NCI-H510A treated with DMSO at 0.1 percent for 48 hours (cell line): Measurements from ENCODE around the gene TMCO6.
"Not testable (repeated sequence)": the region's sequence is repeated elsewhere in the genome, so short reads cannot be mapped to it uniquely, and the experiment has no call there.

Source experiments
- DNase-seq: peaks from one replicate; lab custom pipeline; 2025; lab: John Stamatoyannopoulos, UW

Gene TMCO6

GRCh38 chr5:140639148-140639981 lies at the start of gene TMCO6:
Gene TMCO6, plus strand, starts transcription at chr5:140639451. Its CDS starts 77 bp downstream, at chr5:140639528.
- DNase-seq, result peak; percentile 82

GRCh38 chr5:140590861-140591260 lies 48.4 kb upstream of the TMCO6 start:
- DNase-seq, result no peak

GRCh38 chr5:140591747-140592372 lies 47.4 kb upstream of the TMCO6 start:
- no peak for DNase-seq

GRCh38 chr5:140593070-140593469 lies 46.2 kb upstream of the TMCO6 start:
- not testable (repeated sequence) for DNase-seq

- DNase-seq, result no peak
Measured at GRCh38 chr5:140594169-140594568, 45.1 kb upstream of the TMCO6 start.

- peak; percentile 1 for DNase-seq
Measured at GRCh38 chr5:140595538-140596300, 43.5 kb upstream of the TMCO6 start.

- no peak for DNase-seq
Measured at GRCh38 chr5:140596321-140596741, 42.9 kb upstream of the TMCO6 start.

- no peak for DNase-seq
Measured at GRCh38 chr5:140598836-140599235, 40.4 kb upstream of the TMCO6 start.

GRCh38 chr5:140600096-140600495 lies 39.2 kb upstream of the TMCO6 start:
- DNase-seq, result no peak

GRCh38 chr5:140602147-140602546 lies 37.1 kb upstream of the TMCO6 start:
- no peak for DNase-seq

GRCh38 chr5:140603446-140603698 lies 35.9 kb upstream of the TMCO6 start:
- not testable (repeated sequence) for DNase-seq

GRCh38 chr5:140603734-140604133 lies 35.5 kb upstream of the TMCO6 start:
- DNase-seq, result no peak

- no peak for DNase-seq
Measured at GRCh38 chr5:140605879-140606278, 33.4 kb upstream of the TMCO6 start.

- DNase-seq, result no peak
Measured at GRCh38 chr5:140607031-140607430, 32.2 kb upstream of the TMCO6 start.

GRCh38 chr5:140608722-140609121 lies 30.5 kb upstream of the TMCO6 start:
- DNase-seq, result no peak

- no peak for DNase-seq
Measured at GRCh38 chr5:140609126-140609525, 30.1 kb upstream of the TMCO6 start.

- no peak for DNase-seq
Measured at GRCh38 chr5:140611020-140611521, 28.2 kb upstream of the TMCO6 start.

- DNase-seq, result no peak
Measured at GRCh38 chr5:140622301-140622700, 16.9 kb upstream of the TMCO6 start.

GRCh38 chr5:140623061-140623460 lies 16.2 kb upstream of the TMCO6 start:
- DNase-seq, result not testable (repeated sequence)

GRCh38 chr5:140624886-140625285 lies 14.4 kb upstream of the TMCO6 start:
- not testable (repeated sequence) for DNase-seq

GRCh38 chr5:140627972-140628371 lies 11.3 kb upstream of the TMCO6 start:
- no peak for DNase-seq

GRCh38 chr5:140628711-140629110 lies 10.5 kb upstream of the TMCO6 start:
- no peak for DNase-seq
